Neural progenitor cell (in vitro differentiated cells): ENCODE results near the gene EXO1.

Experiments
- EZH2 ChIP-seq: fragments of 200-600 bp; sonication (generic); IDR thresholded peaks from 2 replicates; pipeline ENCODE4 v1.6.1; 2017; ENCODE audit warnings: antibody characterized with exemption, mild to moderate bottlenecking, moderate library complexity
- TF ChIP-seq, protein P1 (sequence below): fragments of 200-600 bp; sonication (generic); IDR thresholded peaks from 2 replicates; pipeline ENCODE4 v1.5.1; 2017; ENCODE audit warnings: antibody characterized with exemption, mild to moderate bottlenecking

DNA sequence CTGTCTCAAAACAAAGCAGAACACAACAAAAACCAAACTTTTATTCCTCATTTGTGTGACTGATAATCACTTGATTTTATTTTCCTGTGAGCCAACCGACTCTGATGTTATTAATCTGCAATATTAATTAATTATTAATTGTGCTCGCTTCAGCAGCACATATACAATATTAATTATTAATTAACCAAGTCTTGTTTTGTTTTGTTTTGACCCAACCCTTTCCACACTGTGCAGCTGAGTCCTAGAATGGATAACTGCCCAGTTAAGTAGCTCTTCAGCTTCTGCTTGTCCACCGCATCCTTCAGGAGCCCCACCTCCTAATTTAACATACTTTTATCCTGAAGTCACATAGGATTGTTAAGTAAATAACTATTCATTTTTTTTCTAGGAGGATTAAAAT lies 47.4 kb upstream of the EXO1 start:
- TF ChIP-seq, protein P1, sequence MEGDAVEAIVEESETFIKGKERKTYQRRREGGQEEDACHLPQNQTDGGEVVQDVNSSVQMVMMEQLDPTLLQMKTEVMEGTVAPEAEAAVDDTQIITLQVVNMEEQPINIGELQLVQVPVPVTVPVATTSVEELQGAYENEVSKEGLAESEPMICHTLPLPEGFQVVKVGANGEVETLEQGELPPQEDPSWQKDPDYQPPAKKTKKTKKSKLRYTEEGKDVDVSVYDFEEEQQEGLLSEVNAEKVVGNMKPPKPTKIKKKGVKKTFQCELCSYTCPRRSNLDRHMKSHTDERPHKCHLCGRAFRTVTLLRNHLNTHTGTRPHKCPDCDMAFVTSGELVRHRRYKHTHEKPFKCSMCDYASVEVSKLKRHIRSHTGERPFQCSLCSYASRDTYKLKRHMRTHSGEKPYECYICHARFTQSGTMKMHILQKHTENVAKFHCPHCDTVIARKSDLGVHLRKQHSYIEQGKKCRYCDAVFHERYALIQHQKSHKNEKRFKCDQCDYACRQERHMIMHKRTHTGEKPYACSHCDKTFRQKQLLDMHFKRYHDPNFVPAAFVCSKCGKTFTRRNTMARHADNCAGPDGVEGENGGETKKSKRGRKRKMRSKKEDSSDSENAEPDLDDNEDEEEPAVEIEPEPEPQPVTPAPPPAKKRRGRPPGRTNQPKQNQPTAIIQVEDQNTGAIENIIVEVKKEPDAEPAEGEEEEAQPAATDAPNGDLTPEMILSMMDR, result no peak
- TF ChIP-seq EZH2, result no peak
